ENCODE measurements around the gene BMP5. TPM values are rescaled to one million over a fixed set of nuclear protein-coding genes. Genes with fewer than 3 reads are reported as not detected.

The BMP5 gene
- total RNA-seq, 1 donor from 2014 or later, result 4.9 TPM

DNA sequence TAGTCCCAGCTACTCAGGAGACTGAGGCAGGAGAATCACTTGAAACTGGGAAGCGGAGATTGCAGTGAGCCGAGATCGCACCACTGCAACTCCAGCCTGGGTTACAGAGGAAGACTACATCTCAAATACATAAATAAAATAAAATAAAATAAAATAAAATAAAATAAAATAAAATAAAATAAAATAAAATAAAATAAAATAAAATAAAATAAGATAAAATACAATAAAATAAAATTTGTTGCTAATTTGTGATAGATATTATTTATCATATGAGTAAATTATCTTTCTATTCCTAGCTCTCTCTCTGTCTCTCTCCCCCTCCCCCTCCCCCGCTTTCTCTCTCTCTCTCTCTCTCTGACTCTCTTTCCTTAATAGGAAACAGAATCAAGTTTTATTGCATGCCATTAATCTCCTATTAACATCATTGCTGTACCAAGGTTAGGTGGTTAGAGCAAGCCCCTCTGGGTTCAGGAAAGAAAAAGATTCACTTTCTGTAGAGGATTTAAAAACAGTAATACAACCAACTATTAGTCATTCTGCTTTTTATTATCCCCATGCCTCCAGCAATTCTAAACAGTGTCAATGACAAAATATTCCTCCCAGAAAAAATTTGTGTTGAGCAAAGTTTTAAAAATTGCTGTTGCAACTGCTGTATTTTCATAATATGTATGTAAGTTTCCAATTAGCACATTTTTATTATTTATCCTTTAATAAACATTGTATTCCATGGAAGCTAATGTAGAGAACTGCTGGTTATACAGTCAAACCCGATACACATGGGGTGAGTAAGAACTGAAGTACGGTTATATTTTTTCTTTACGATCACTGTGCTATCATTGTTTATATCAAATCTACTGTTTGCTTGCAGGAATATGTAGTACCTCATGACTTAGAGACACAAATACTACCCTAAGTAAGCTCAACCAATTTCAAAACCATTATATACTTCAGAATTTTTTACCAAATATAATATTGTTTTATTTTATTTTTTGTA lies 22.1 kb downstream of the BMP5 start:
- TF ChIP-seq, protein P1, sequence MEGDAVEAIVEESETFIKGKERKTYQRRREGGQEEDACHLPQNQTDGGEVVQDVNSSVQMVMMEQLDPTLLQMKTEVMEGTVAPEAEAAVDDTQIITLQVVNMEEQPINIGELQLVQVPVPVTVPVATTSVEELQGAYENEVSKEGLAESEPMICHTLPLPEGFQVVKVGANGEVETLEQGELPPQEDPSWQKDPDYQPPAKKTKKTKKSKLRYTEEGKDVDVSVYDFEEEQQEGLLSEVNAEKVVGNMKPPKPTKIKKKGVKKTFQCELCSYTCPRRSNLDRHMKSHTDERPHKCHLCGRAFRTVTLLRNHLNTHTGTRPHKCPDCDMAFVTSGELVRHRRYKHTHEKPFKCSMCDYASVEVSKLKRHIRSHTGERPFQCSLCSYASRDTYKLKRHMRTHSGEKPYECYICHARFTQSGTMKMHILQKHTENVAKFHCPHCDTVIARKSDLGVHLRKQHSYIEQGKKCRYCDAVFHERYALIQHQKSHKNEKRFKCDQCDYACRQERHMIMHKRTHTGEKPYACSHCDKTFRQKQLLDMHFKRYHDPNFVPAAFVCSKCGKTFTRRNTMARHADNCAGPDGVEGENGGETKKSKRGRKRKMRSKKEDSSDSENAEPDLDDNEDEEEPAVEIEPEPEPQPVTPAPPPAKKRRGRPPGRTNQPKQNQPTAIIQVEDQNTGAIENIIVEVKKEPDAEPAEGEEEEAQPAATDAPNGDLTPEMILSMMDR (IDR thresholded peaks at IDR 0.05; ENCODE audit: unreplicated experiment), result no peak
- H3K27me3 Mint-ChIP-seq (ENCODE audit: low read depth), result no peaks in the 10 kb centered on the region
- H3K4me1 Mint-ChIP-seq, result peaks cover 6% of the 10 kb centered on the region
- no peak for DNase-seq (ENCODE audit: low spot score in 2 of 2, unreplicated experiment in 2 of 2)
- no peak overlapping the region for H3K4me3 Mint-ChIP-seq
- H3K27ac Mint-ChIP-seq, result no peak overlapping the region
- H3K36me3 Mint-ChIP-seq, result no peaks in the 10 kb centered on the region
- H3K9me3 Mint-ChIP-seq, result no peaks in the 10 kb centered on the region

DNA sequence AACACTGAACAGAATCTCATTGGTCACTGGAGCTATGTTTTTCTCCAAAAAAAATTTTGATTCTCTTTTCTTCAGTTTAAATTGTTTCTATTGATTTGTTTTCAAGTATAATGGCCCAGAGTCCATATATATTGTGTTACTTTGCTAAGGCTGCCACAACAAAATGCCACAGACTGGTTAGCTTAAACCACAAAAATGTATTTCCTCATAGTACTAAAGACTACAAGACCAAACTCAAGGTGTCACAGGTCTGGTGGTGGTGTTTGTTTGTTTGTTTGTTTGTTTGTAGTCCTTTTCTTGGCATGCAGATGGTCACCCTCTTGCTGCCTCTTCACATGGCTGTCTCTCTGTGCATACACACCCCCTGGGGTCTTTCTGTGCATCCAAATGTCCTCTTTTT lies 34.0 kb downstream of the BMP5 start:
- Mint-ChIP-seq H3K9me3 (peaks cover 7% of the 10 kb centered on the region), H3K4me3 (no peak overlapping the region), H3K36me3 (no peaks in the 10 kb centered on the region), H3K27ac (no peak overlapping the region), H3K4me1 (peaks cover 17% of the 10 kb centered on the region), H3K27me3 (ENCODE audit: low read depth) (no peaks in the 10 kb centered on the region)
- DNase-seq (ENCODE audit: low spot score in 2 of 2, unreplicated experiment in 2 of 2), result no peak
- TF ChIP-seq, protein P1 (IDR thresholded peaks at IDR 0.05; ENCODE audit: unreplicated experiment), result no peak

DNA sequence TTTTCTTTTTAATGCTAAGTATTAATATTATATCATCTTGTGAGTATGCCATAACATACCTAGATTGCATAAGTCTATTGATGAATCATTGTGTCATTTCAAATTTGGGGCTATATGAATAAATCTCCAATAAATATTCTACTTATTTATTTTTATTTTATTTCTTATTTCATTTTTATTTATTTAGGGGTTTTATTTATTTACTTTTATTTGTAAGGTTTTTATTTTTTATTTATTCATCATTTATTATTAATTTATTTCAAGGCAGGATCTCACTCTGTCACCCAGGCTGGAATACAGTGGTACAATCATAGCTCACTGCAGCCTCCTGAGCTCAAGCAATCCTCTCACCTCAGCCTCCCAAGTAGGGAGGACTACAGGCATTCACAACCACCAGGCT lies 36.3 kb downstream of the BMP5 start:
- Mint-ChIP-seq H3K4me3 (no peak overlapping the region), H3K36me3 (no peaks in the 10 kb centered on the region), H3K27ac (no peak overlapping the region), H3K4me1 (peaks cover 18% of the 10 kb centered on the region), H3K27me3 (ENCODE audit: low read depth) (no peaks in the 10 kb centered on the region), H3K9me3 (peaks cover 7% of the 10 kb centered on the region)
- no peak for DNase-seq (ENCODE audit: low spot score in 2 of 2, unreplicated experiment in 2 of 2)
- TF ChIP-seq, protein P1 (IDR thresholded peaks at IDR 0.05; ENCODE audit: unreplicated experiment), result no peak

DNA sequence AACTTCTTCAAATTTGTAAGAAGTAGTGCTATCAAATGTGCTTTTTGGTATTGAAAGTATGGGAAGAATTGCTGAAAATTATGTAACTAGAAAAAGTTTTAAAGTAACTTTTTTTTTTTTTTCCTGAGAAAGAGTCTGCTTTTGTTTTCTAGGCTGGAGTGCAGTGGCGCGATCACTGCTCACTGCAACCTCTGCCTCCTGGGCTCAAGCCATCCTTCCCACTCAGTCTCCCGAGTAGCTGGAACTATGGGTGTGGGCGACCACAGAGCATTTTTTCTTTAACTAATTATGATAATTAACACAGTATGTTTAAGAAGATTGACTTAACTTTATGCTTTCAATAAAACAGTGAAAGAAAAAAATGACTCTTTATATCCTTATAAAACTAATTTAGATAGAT lies 38.4 kb downstream of the BMP5 start:
- peaks cover 21% of the 10 kb centered on the region for H3K4me1 Mint-ChIP-seq
- no peak overlapping the region for H3K4me3 Mint-ChIP-seq
- TF ChIP-seq, protein P1 (IDR thresholded peaks at IDR 0.05; ENCODE audit: unreplicated experiment), result no peak

DNA sequence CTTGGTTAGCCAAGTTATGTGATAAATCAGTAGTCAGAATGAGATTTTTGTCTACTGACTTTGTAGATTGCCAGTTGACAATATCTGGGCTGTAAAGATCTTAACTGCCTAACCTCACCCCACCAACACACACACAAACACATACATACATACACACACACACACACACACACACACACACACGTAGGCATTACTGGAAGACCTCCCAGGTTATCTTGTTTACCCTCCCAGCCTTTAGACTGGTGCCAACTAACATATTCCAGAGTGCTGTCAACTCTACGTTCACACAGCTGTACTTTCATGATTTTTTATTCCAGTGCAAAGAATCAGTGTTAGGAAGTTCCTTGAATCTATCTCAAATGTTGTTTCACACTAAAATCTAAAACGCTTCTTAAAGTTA lies 38.9 kb downstream of the BMP5 start:
- H3K36me3 Mint-ChIP-seq, result no peaks in the 10 kb centered on the region
- no peak overlapping the region for H3K4me3 Mint-ChIP-seq
- H3K27me3 Mint-ChIP-seq (ENCODE audit: low read depth), result peaks cover 8% of the 10 kb centered on the region
- DNase-seq (ENCODE audit: low spot score in 2 of 2, unreplicated experiment in 2 of 2), result no peak
- H3K4me1 Mint-ChIP-seq, result peaks cover 16% of the 10 kb centered on the region
- H3K27ac Mint-ChIP-seq, result no peak overlapping the region
- TF ChIP-seq, protein P1 (IDR thresholded peaks at IDR 0.05; ENCODE audit: unreplicated experiment), result no peak
- H3K9me3 Mint-ChIP-seq, result peaks cover 7% of the 10 kb centered on the region

More for the DNA sequence above, 38.4 kb downstream of the BMP5 start:
- peaks cover 7% of the 10 kb centered on the region for H3K9me3 Mint-ChIP-seq
- DNase-seq (ENCODE audit: low spot score in 2 of 2, unreplicated experiment in 2 of 2), result no peak
- peaks cover 4% of the 10 kb centered on the region for H3K27me3 Mint-ChIP-seq (ENCODE audit: low read depth)
- H3K36me3 Mint-ChIP-seq, result no peaks in the 10 kb centered on the region
- H3K27ac Mint-ChIP-seq, result no peak overlapping the region
